HG03135 (cell line): ENCODE data around the gene CAVIN2.

Source experiments
- ATAC-seq: cut with Tn5 transposase; IDR thresholded peaks from one replicate; pipeline ENCODE4 v1.9.1; 2021; ENCODE audit warnings: mild to moderate bottlenecking, moderate library complexity; ENCODE audit not compliant: unreplicated experiment

The CAVIN2 gene

GRCh38 chr2:191866195-191866594 lies 19.3 kb upstream of the CAVIN2 start:
- ATAC-seq = no peak

- no peak for ATAC-seq
Measured at GRCh38 chr2:191864628-191865374, 17.9 kb upstream of the CAVIN2 start.

GRCh38 chr2:191863988-191864387 lies 17.1 kb upstream of the CAVIN2 start:
- ATAC-seq = no peak

- no peak for ATAC-seq
Measured at GRCh38 chr2:191862156-191862775, 15.4 kb upstream of the CAVIN2 start.

GRCh38 chr2:191860760-191861466 lies 14.0 kb upstream of the CAVIN2 start:
- no peak for ATAC-seq

- ATAC-seq = no peak
Measured at GRCh38 chr2:191859681-191860080, 12.8 kb upstream of the CAVIN2 start.

GRCh38 chr2:191857886-191858285 lies 11.0 kb upstream of the CAVIN2 start:
- ATAC-seq = no peak

- no peak for ATAC-seq
Measured at GRCh38 chr2:191857259-191857805, 10.4 kb upstream of the CAVIN2 start.

- no peak for ATAC-seq
Measured at GRCh38 chr2:191856111-191856876, 9.4 kb upstream of the CAVIN2 start.

GRCh38 chr2:191855382-191855781 lies 8.5 kb upstream of the CAVIN2 start:
- no peak for ATAC-seq

GRCh38 chr2:191854382-191855372 lies 7.8 kb upstream of the CAVIN2 start:
- ATAC-seq = no peak

- ATAC-seq = no peak
Measured at GRCh38 chr2:191853843-191854242, 7.0 kb upstream of the CAVIN2 start.

- ATAC-seq = no peak
Measured at GRCh38 chr2:191851158-191851557, 4.3 kb upstream of the CAVIN2 start.

- no peak for ATAC-seq
Measured at GRCh38 chr2:191848771-191849767, 2.2 kb upstream of the CAVIN2 start.

GRCh38 chr2:191847764-191848163 lies 876 bp upstream of the CAVIN2 start:
- no peak for ATAC-seq

- ATAC-seq = no peak
Measured at GRCh38 chr2:191845876-191846514, 893 bp downstream of the CAVIN2 start.

- ATAC-seq = no peak
Measured at GRCh38 chr2:191845248-191845715, 1.6 kb downstream of the CAVIN2 start.

- no peak for ATAC-seq
Measured at GRCh38 chr2:191844706-191845105, 2.2 kb downstream of the CAVIN2 start.
